EL (cell line): ENCODE data around the gene TBL1XR1.
A peak's percentile ranks its signal among the peaks of the same experiment; 100 is the strongest.
"Not testable (repeated sequence)": the region's sequence is repeated elsewhere in the genome, so short reads cannot be mapped to it uniquely, and the experiment has no call there.

Experiments used
- DNase-seq: peaks from one replicate; pipeline ENCODE4 v3.0.0-alpha.2; 2016

Gene TBL1XR1

DNA sequence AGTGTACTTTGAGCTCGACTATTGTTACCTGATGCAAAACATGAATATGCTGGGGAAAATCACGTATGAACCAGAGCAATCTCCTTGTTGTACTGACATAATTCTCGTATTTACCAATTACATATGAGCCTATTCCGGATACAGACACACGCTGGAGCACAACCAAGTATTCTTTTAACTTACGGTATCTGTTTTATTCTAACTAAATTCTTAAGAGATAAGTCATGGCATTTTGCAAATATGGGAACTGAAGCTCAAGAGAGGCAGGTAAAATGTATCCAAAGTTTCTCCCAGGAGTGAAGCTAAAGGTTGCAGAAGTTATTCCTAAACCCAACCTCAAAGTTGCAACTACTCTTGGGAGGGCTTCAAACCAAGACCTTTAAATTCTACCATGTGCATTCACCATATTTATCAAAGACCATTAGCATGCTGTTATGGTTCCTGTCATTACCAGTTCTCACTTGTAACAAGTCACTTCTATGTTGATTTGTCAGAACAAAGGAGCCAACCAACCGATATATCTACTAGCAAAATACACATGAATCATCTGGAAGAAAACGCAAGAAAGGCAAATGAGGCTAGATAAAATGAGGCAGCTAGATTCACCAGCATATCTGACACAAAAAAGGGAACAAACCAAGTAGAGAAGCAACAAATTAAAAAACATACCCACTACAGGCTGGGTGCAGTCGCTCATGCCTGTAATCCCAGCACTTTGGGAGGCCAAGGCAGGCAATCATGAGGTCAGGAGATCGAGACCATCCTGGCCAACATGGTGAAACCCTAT lies 17.8 kb downstream of the TBL1XR1 start:
- DNase-seq = no peak

DNA sequence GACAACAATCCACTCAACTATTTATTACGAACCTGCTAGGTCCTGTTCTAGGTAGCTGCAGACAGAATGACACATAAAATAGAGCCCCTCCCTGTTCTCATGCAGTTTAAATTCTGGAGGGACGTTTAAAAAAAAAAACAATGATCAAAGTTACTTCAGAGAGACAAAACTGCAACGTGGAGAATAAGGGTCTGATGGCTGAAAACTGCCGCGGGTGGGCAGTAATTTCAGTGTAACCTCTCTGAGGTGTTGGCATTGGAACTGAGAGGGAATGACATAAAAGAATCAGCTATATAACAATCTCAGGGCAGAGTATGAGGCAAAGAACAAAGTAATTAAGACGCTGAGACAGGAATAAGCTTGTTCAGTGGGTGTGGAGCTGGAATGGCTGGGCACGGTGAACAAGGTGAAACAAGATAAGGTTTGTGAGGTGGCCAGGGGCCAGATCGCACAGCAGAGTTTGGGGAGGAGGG lies 19.5 kb downstream of the TBL1XR1 start:
- DNase-seq = no peak

DNA sequence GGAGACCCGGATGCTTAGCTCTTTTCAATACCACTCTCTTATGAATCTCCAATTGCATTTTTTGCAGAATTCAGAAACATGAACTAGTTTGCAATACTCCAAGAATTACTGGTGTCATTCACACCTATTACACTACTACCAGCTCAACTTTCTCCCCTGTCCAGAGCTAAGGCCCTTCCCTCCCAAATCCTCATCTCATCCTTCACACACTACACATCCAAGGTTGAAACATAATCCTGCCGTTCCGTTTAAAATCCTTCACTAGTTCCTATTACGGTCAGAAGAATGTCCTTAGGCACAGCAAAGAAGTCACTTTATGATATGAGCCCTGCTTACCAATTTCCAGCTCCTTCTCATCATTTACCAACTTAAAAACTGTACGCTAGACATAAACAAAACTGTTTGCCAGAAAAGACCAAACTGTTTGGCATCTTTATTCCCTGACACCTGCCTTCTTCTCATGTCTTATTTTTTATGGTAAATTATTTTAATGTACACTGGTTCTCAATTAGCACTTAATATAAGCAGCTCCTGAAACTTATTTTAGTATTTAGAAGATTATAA lies 22.6 kb downstream of the TBL1XR1 start:
- DNase-seq = no peak

DNA sequence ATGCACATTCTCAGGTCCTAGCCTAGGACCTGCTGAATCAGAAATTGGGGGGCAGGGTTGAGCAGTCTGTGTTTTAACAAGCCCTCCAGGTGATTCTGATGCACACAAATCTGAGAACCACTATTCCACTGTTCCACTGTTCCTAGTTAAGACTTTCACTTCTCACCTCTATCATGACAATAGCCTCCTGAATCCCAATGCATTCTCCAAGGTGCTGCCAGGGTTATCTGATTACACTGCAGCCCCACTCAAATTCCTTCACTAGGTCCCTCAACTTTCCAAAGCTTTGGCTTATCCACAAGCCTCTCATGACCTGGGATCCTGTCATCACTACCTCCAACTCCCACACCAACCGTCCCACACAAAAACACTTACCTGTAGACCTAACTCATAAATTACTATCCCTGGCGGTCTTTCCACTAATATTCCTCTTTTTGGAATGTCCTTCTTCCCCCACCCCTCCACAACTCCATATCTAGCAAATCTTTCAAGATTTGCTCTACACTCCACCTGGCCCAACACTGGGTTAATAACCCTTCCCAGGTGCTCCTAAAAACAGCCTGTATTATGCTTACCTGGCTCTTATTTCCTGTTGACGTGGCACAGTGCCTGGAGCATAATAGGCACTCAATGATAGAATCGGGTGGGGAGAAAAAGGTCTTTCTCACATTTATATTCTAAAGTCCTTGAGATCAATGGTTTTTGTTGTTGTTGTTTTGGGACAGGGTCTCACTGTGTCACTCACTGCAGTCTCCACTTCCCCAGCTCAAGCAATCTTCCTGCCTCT lies 27.2 kb downstream of the TBL1XR1 start:
- no peak for DNase-seq

DNA sequence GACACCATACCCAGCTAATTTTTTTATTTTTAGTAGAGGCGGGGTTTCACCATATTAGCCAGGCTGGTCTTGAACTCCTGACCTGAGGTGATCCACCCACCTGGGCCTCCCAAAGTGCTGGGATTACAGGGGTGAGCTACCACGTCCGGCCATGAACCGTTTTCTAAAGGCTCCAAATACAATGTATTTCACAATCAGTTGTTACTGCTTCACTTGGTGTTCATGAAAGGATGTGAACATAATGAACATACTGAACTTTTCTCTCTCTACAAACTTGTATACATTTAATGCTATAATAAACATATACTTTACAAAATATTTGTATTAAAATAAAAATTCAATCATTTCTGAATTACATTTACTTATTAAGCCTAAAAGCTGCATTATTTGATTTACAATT lies 28.9 kb downstream of the TBL1XR1 start:
- no peak for DNase-seq

DNA sequence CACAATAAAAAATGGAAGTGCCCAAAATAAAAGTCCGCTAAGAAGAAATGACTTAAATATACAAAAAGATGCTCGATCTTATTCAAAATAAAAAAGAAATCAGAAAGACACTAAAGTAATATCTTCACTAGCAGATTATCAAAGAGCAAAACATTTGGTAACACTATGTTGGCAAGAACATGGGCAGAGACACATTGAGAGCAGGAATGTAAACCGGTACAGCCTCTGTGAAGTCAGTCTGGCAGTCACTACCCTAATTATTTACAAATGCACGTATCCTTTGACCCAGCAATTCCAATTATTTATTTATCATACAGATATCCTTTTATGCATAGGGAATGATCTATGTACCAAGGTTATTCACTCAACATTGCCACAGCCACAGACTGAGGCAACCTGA lies 34.5 kb downstream of the TBL1XR1 start:
- DNase-seq = no peak

DNA sequence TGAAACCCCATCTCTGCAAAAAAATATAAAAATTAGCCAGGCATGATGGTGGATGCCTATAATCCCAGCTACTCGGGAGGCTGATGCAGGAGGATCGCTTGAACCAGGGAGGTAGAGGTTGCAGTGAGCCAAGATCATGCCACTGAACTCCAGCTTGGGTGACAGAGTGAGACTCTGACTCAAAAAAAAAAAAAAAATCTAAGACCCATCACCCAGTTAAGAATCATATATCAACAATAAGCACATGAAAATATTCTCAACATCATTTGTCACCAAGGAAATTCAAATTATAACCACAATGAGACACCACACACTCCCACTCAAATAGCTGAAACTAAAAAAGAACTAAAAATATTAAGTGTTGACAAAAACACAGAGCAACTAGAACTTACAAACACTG lies 35.7 kb downstream of the TBL1XR1 start:
- not testable (repeated sequence) for DNase-seq

DNA sequence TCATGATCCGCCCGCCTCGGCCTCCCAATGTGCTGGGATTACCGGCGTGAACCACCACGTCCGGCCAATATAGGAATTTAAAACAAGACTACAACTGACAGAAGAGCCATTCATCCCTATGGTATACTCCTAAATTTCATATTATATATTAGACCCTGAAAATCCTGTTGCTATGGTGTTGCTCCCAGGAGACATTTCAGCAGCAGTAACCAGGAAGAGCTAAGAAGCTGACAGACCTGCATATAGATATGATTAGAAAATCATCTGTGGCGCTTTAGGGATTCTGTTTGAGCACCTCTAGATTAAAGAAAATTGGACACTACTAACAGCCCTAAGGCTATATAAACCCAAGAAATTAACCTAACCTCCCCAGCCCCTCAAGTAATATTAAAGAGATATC lies 38.8 kb downstream of the TBL1XR1 start:
- no peak for DNase-seq

DNA sequence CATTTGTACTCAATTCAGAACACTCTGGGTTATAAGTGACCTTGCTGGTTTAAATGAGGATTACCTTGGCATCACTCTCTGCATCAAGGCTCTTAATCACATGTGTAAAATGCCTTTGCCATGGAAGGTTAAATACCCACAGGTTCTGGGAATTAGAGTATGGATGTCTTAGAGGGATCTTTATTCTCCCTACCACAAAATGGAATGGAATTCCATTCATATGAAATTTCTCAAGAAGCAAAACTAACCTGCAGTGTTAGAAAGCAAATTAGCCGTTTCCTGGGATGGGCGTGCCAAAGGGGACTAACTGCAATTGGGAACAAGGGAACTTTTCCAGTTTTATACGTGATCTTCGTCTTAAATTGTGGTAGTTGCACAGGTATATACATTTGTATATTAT lies 39.8 kb downstream of the TBL1XR1 start:
- no peak for DNase-seq

DNA sequence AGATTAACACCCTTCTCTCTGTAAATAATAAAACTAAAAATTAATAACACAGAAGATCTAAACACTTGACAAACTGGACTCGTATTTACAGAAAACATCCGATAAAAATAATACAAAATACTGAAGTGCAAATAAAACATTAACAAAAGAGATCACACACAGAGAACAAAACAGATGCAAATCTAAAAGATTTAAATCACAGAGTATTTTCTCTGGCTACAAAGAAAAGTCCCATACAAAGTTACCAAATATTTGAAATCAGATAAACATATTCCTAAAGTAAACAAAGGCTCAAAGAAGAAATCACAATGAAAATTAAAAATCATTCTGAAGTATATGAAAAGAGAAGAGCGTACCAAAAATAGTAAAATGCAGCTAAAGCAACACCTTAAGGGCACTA lies 42.5 kb downstream of the TBL1XR1 start:
- no peak for DNase-seq

DNA sequence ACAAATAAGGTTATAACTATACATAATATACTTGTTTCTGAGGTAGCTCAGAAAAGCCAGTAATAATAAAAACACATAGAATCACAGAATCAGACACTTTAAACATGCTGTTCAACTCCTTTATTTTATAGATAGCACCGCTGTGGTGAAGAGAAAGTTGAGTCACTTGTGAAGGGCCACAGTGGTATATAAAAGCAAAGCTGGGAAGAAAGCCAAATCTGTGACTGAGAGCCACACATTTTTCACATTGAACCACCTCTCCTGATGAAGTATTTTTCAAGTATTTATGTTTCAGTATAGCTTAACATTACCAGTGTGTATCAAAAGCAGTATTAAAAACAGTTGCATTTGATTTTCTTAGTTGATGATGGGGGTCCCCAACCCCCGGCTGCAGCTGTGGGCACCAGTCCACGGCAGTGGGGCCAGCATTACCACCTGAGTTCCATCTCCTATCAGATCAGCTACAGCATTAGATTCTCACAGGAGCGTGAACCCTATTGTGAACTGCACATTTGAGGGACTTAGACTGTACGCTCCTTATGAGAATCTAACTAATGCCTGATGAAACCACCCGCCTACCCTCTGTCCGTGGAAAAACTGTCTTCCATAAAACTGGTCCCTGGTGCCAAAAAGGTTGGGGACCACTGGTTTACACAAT lies 46.2 kb downstream of the TBL1XR1 start:
- DNase-seq = peak; percentile 90

DNA sequence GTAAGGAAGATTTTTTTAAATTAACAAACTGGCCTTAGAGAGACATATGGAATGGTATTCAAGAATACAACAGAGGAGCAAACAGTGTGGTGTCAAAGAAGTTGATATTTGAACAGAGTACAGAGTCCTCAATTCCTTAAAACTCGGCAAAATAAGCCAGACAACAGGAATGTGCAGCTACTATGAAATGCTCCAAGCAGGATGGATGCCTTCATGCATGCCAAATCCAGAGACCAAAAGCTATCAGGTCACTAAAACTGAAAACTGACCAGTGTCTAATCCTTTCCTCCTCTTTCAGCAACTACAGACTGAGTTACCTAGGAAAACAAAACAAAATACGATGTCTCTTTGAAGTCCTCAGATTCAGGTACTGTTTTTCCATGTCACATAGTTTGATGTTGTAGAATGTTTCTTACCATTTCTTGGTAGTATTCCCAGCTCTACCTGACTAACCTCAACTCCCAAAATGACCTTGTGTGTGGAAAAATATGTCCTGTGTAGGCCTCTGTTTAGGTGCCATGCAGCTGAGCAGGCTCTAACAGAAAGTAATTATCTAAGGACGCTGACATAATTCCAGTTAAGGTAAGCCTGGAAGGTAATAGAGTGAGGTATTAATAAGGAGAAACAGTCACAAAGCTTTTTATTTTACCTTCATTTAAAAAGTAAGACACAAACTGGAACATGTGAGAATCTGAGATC lies 46.9 kb downstream of the TBL1XR1 start:
- DNase-seq = peak; percentile 13

DNA sequence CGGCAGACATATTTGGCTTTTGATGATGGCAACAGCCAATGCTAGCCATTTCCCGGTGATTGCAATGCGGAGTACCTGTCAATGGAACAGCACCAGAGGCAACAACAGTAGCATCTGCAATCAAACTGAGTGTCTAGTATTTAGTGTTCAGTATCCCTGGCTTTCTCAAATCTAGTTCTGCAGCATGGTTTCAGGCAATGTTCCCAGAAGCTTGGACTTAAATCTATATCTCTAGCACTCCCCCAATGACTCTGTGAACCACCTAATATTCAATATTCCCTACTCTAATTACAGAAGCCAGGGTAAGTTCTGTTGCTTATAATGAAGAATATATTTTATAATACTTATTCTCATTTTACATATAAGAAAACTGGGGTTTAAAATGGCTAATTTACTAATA lies 48.2 kb downstream of the TBL1XR1 start:
- DNase-seq = no peak

DNA sequence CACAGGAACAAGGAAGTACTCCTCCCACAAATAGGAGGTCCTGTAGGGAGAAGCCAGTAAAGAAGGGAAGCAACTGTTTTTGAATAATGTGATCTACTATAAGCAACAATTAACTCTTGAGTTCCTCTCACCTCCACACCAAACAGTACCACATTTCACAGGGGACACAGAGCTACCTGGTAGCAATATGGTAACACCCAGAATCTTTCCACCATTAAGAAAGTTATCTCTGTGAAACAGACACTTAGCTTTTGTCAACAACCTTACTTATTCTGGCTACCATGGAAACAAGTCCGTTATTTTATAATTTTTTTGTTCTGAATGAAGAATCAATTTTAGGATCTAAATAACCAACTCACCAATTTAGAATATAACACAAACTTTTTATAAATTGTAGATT lies 49.5 kb downstream of the TBL1XR1 start:
- DNase-seq = no peak

DNA sequence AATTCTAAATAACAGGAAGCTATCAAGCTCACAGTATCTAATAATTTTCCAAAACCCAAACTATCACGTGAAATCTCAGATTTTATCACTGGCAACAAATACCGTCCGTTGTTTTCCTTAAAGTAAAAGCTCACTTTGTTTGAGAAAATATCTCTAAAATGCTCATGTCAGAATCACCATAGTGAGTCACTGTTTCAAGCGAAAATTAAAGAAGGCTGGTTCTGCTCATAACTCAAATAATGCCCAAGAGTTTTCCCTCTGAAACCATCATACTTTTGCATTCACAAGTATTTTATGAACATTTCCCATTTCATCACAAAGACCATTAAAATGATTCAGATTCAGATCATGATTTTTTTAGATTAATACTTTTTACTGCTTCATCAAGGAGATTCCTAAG lies 50.6 kb downstream of the TBL1XR1 start:
- DNase-seq = peak; percentile 36

DNA sequence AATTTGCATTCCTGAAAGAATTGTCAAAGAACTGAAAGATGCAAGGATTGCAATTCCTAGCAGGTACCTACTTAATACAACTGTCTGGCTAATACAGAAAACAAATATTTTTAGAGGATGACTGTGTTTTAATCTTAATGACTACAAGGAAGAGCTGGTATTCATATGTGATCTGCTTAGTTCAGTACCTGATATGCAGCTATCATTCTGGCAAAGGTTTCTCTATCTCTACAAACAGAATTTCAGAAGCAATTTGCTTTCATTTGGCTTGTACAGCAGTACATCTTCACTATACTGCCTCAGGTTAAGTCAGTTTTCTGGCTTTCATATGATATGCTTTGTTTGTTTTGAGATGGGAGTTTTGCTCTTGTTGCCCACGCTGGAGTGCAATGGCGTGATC lies 51.3 kb downstream of the TBL1XR1 start:
- no peak for DNase-seq

DNA sequence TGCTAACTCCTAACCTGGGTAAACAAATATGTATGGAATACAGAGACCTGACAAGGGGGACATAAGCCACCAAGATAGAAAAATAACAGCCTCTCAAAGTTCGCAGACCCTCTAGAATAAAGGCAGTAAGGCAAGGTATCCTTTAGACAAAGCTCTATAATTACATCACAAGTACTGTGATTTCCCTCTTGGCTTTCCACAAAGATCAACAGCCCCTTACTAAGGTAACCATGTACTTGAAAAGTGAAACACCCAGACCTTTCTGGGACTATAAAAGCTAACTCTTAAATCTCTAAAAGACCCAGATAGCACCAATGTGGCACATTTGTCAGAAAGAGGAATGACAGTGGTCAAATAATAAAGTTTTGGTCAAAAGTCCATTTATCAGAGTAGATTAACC lies 51.9 kb downstream of the TBL1XR1 start:
- DNase-seq = no peak

DNA sequence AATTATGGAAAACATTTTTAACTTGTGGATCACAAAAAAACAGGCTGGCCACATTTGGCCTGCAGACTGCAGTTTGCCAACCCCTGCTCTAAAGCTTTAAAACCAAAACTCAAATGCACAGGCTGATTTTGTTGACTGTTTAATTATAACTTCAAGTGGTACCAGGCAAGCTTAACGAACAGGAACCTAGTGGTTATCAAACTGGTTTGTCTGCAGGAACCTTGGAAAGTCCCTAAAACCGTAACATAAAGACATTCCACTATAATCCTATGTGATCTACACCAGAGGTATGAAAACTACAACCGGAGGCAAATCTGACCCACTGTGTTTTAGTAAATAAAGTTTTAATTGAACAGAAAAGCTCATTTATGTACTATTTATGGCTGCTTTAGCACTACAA lies 52.4 kb downstream of the TBL1XR1 start:
- DNase-seq = no peak

DNA sequence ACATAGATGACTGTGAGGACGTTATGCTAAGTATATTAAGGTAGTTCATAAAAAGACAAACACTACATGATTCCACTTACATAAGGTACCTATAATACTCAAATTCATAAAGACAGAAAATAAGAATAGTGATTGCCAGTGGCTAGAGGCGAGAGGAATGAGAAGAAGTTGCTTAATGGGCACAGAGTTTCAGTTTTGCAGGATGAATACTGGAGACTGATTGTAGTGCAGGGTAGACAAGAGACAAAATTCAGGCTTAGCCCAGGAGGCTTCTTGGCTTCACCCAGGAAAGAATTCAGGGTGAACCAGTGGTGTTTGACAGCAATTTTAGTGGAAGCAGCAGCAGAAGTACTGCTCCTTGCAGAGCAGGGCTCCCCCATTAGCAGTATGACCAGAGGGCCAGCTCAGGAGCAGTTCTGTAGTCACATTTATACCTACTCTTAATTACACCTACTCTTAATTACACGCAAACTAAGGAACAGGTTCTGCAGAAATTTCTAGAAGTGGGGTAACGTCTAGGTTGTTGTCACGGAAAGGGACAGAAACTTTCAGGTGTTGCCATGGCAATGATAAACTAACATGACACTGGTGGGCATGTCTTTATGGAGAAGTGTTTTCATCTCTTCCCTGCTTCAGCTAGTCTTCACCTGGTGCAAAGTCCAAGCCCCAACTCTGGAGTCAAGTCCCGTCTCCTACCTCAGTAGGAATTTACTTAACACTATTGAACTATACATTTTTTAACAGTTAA lies 55.2 kb downstream of the TBL1XR1 start:
- DNase-seq = no peak

DNA sequence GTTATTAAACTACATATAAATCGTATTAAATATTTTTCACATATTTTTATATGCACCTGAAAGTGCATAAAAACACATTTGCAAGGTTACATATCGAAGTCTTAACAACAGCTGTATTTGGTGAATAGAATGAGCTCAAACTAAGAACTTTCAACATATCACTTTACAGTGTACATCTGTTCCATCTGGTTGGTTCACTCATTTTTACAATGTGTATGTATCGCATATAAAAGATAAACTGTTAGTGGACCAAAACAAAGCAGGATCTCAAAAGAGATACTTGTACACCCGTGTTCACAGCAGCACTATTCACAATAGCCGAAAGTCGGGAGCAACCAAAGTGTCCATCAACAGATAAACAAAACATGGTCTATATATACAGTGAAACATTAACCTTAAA lies 55.8 kb downstream of the TBL1XR1 start:
- no peak for DNase-seq

DNA sequence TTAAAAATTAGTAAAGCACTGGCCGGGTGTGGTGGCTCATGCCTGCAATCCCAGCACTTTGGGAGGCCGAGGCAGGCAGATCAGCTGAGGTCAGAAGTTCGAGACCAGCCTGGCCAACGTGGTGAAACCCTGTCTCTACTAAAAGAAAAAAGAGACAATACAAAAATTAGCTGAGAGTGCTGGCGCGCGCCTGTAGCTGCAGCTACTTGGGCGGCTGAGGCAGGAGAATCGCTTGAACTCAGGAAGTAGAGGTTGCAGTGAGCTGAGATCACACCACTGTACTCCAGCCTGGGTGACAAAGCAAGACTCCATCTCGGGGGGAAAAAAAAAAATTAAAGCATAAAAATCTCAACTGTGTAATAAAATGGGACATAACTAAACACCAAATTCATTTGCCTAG lies 58.1 kb downstream of the TBL1XR1 start:
- DNase-seq = not testable (repeated sequence)
